Gastroesophageal sphincter (tissue), 4 donors: Measurements from ENCODE around the gene HOXC9. TPM values are rescaled to one million over a fixed set of nuclear protein-coding genes. Genes with fewer than 3 reads are reported as not detected.

Experiments
- ATAC-seq: fragments of 150-250 bp; one replicate; pipeline ENCODE4 v1.9.1; 2016; ENCODE audit warnings: mild to moderate bottlenecking, moderate library complexity
- H3K27ac ChIP-seq, 4 donors: fragments of 200-600 bp; sonication (generic) in 3 of 4; 1 replicate in 3 of 4; 2 replicates in 1 of 4; pipeline ENCODE4 v1.5.1; 2016 to 2019
- H3K27me3 ChIP-seq: fragments of 200-600 bp; sonication (generic); one replicate; pipeline ENCODE4 v1.5.1; 2019
- H3K36me3 ChIP-seq, 2 donors: fragments of 200-600 bp; sonication (generic); one replicate each; pipeline ENCODE4 v1.5.1; 2019; ENCODE audit warnings: control low read depth in 1 of 2
- H3K4me1 ChIP-seq, 3 donors: fragments of 200-600 bp; sonication (generic); 1 replicate in 2 of 3; 2 replicates in 1 of 3; pipeline ENCODE4 v1.5.1; 2016 to 2019; ENCODE audit warnings: control low read depth in 2 of 3
- H3K4me3 ChIP-seq, 2 donors: fragments of 200-600 bp; sonication (generic); one replicate each; pipeline ENCODE4 v1.5.1; 2019; ENCODE audit warnings: mild to moderate bottlenecking in 1 of 2, moderate library complexity in 1 of 2
- H3K9me3 ChIP-seq, 3 donors: fragments of 200-600 bp; sonication (generic); one replicate each; pipeline ENCODE4 v1.5.1; 2017 to 2019; ENCODE audit warnings: control low read depth in 2 of 3
- EP300 ChIP-seq: sonication (generic); formaldehyde crosslinking; IDR thresholded peaks from one replicate; pipeline ENCODE4 v1.6.1; 2017; ENCODE audit warnings: antibody characterized with exemption, mild to moderate bottlenecking
- POLR2A ChIP-seq, 2 donors: fragments of 450-650 bp; IDR thresholded peaks; one replicate each; pipeline ENCODE4 v1.6.1; 2017; ENCODE audit warnings: antibody characterized with exemption in 2 of 2, mild to moderate bottlenecking in 2 of 2, moderate library complexity in 1 of 2
- POLR2AphosphoS5 ChIP-seq: sonication (generic); formaldehyde crosslinking; IDR thresholded peaks from one replicate; pipeline ENCODE4 v1.6.1; 2017; ENCODE audit warnings: antibody characterized with exemption
- WGBS, 2 donors: methylation state at CpG; one replicate each; pipeline ENCODE4 v1.1.5; 2018; ENCODE audit warnings: low coverage in 1 of 2; 5-methylcytosine and 5-hydroxymethylcytosine counted together
- total RNA-seq, 4 donors: library from RNA; depleted of rRNA; stranded (reverse); fragments of >200 nt; gene quantifications; one replicate each; pipeline ENCODE4 v1.1.0, GENCODE V29; 2016
- TF ChIP-seq, protein P1 (sequence below), 4 experiments: fragments of 200-600 bp in 2 of 4; fragments of 450-650 bp in 2 of 4; sonication (generic) in 1 of 4; IDR thresholded peaks; one replicate each; pipeline ENCODE4 v1.5.1; 2017 to 2019; ENCODE audit warnings: antibody characterized with exemption in 4 of 4, mild to moderate bottlenecking in 2 of 4, moderate library complexity in 2 of 4

The HOXC9 gene
- total RNA-seq, 4 donors from 2014 or later: not detected

DNA sequence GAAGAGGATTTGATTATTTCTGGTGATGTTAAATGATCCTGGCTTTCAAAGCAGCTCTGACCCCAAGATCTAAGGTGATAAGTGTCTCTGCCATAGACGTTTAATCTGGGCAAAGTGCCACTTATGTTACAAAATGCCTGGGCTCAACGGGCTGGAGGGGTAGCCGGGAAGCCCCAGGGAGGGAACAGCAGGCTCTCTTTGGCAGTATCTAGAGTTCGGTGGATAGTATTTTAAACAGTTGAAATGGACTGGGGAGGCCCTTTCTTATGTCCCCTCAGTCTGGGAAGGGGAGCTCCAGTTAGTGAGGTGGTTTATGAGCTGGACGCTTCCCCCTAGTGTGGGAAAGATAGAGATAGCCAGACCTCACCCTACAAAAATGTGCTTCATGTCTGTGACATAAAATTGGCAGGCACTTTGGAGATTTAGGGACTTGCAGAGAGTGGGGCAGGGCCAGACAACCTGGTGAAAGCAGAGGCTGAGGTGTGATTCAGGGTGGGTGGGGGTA is 32.5 kb upstream of the HOXC9 start:
- H3K9me3 ChIP-seq: no peaks in the 10 kb centered on the region
- 23 to 50% methylated on average over 1 to 5 of the region's 5 CpGs for WGBS, 2 donors
- no peak for ATAC-seq
- no peak overlapping the region for H3K4me3 ChIP-seq
- no peaks in the 10 kb centered on the region for H3K36me3 ChIP-seq
- H3K27ac ChIP-seq: no peak overlapping the region
- peaks cover 100% of the 10 kb centered on the region for H3K27me3 ChIP-seq
- TF ChIP-seq EP300 (no peak), POLR2A (IDR thresholded peaks at IDR 0.05) (no peak), POLR2AphosphoS5 (no peak)
- TF ChIP-seq, protein P1, sequence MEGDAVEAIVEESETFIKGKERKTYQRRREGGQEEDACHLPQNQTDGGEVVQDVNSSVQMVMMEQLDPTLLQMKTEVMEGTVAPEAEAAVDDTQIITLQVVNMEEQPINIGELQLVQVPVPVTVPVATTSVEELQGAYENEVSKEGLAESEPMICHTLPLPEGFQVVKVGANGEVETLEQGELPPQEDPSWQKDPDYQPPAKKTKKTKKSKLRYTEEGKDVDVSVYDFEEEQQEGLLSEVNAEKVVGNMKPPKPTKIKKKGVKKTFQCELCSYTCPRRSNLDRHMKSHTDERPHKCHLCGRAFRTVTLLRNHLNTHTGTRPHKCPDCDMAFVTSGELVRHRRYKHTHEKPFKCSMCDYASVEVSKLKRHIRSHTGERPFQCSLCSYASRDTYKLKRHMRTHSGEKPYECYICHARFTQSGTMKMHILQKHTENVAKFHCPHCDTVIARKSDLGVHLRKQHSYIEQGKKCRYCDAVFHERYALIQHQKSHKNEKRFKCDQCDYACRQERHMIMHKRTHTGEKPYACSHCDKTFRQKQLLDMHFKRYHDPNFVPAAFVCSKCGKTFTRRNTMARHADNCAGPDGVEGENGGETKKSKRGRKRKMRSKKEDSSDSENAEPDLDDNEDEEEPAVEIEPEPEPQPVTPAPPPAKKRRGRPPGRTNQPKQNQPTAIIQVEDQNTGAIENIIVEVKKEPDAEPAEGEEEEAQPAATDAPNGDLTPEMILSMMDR (IDR thresholded peaks at IDR 0.05): no peak
- peaks cover 0 to 25% (median 5%) of the 10 kb centered on the region in 3 donors for H3K4me1 ChIP-seq

DNA sequence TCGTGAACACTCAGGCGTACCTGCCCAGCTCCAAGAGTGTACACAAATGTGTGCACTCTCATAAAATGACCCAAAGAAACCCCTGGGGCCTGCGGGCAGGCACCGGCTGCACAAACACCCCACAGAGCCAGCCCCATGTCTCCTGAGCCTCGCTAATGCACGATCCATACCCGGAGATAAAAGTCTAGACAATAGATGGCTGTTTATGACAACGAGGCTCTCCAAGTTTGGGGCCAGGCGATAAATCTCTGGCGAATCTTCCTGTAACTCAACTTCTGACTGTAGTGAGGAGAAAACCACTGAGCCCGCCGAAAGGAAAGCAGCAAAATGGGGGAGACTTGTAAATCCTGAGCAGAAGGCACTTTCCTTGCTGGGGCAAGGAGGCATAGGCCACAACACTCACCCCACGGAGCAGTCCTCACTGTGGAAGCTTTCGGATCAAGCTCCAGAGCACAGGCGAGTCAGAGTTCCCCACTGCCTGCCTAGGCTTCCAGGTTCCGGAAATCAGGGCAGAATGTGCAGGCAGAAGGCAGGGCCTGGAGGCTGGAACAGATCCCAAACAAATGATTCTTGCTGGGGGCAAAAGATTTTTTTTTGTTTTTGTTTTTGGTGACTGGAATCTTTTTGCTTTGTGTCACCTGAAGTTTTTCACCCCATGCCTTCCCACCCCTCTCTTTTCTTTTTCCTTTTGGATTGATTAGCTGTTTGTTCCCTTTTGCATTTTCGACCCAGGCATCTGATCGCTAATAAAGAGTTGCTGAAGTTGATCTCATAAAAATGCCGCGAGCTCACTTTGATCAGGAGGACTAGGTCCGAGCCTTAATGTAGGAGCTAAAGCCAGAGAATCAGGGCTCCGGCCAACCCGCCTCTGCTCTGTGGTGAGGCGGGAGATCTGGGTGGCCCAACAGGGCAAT is 31.5 kb upstream of the HOXC9 start:
- Histone ChIP-seq H3K27me3 (peaks cover 100% of the 10 kb centered on the region), H3K4me1 (peaks cover 0 to 25% (median 8%) of the 10 kb centered on the region in 3 donors), H3K36me3 (no peaks in the 10 kb centered on the region), H3K9me3 (no peaks in the 10 kb centered on the region), H3K27ac (no peak overlapping the region), H3K4me3 (no peak overlapping the region)
- 23 to 34% methylated on average over 10 to 16 of the region's 24 CpGs for WGBS, 2 donors
- no peak for ATAC-seq
- TF ChIP-seq POLR2AphosphoS5: no peak
- TF ChIP-seq, protein P1 (IDR thresholded peaks at IDR 0.05): no peak
- no peak for TF ChIP-seq EP300
- no peak for TF ChIP-seq POLR2A (IDR thresholded peaks at IDR 0.05)

DNA sequence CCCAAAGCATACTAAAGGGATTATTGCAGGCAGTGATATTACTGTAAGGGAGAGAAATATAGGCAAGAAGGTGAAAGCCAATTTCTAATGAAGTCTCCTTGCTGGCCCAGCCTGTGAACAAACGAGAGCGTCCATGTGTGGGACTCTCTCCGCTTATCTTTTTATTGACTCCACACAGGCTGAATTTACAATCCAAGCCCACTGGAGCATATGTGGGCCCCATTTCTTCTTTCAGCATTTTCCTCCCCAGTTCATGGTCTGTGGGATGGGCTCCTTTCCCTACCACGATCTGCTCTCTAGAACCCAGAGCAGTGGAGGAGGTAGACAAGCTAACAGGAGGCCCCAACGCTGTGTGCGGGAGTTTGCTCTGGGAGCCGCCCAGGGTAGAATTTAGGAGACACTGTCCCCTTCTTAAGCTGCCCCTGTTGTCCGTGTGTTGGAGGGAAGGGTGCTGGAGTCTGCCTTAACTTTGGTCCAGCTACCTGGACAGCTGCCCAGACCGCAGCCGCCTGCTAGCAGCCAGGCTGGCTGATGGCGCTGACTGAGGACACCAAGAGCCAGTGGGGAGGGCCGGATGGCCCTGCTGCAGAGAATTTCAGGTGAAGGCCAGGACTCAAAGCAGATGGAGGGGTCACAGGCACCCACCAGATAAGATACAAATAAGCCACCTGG is 30.2 kb upstream of the HOXC9 start:
- TF ChIP-seq POLR2AphosphoS5 (no peak), EP300 (no peak), POLR2A (IDR thresholded peaks at IDR 0.05) (no peak)
- TF ChIP-seq, protein P1 (IDR thresholded peaks at IDR 0.05): no peak
- no peaks in the 10 kb centered on the region for H3K9me3 ChIP-seq
- no peak overlapping the region for H3K4me3 ChIP-seq
- H3K27me3 ChIP-seq: peaks cover 100% of the 10 kb centered on the region
- no peak for ATAC-seq
- 11% methylated on average over 10 of the region's 12 CpGs; no CpG with 5 or more reads in 1 of the 2 donors for WGBS, 2 donors
- no peak overlapping the region for H3K27ac ChIP-seq
- peaks cover 0 to 34% (median 16%) of the 10 kb centered on the region in 3 donors for H3K4me1 ChIP-seq
- H3K36me3 ChIP-seq: no peaks in the 10 kb centered on the region

DNA sequence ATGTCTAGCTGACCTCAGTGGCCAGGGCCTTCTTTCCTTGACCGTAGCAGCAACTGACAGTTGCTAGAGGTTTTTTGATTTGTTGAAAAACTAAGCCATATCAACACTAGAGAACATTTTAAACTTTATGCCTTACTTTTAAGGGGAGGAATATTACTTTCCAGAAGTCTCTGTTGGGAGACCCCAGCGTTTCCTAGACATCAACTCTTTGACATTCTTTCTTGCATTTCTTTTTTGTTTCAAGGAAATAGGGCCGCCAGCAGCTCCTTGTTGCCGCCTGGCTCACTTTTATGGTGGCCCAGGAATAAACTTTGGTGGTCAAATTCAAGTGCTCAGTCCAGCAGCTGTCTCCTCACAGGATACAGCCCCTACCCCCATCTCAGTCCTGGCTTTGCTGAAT is 29.5 kb upstream of the HOXC9 start:
- Histone ChIP-seq H3K36me3 (no peaks in the 10 kb centered on the region), H3K4me1 (peaks cover 0 to 41% (median 19%) of the 10 kb centered on the region in 3 donors), H3K4me3 (no peak overlapping the region), H3K9me3 (no peaks in the 10 kb centered on the region), H3K27me3 (peaks cover 100% of the 10 kb centered on the region), H3K27ac (no peak overlapping the region)
- TF ChIP-seq EP300 (no peak), POLR2A (IDR thresholded peaks at IDR 0.05) (no peak), POLR2AphosphoS5 (no peak)
- TF ChIP-seq, protein P1 (IDR thresholded peaks at IDR 0.05): no peak
- 18 to 20% methylated on average over 4 of the region's 4 CpGs for WGBS, 2 donors
- no peak for ATAC-seq
